ENCODE results near the gene ME1. TPM values are rescaled to one million over a fixed set of nuclear protein-coding genes. Genes with fewer than 3 reads are reported as not detected.
"Not testable (repeated sequence)": the region's sequence is repeated elsewhere in the genome, so short reads cannot be mapped to it uniquely, and the experiment has no call there.

The ME1 gene
- total and polyA plus RNA-seq, 7 experiments from 2014 or later: 0.19 to 0.49 (median 0.29) TPM; not detected in 3

DNA sequence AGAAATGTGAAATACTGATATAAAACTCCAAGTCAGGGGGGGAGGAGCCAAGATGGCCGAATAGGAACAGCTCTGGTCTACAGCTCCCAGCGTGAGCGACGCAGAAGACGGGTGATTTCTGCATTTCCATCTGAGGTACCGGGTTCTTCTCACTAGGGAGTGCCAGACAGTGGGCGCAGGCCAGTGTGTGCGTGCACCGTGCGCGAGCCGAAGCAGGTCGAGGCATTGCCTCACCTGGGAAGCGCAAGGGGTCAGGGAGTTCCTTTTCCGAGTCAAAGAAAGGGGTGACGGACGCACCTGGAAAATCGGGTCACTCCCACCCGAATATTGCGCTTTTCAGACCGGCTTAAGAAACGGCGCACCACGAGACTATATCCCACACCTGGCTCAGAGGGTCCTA lies 96.9 kb downstream of the ME1 start:
- POLR2A ChIA-PET; H3K4me1 Mint-ChIP-seq; H3K4me1 ChIP-seq (ENCODE audit: control insufficient read depth in 2 of 2, insufficient read depth in 2 of 2, low read length in 2 of 2); CTCF ChIA-PET; H3K27ac ChIP-seq (ENCODE audit: low read depth, low read length); ATAC-seq; H3K27me3 ChIP-seq (ENCODE audit: control insufficient read depth in 2 of 2, insufficient read depth in 2 of 2, low read length in 2 of 2); H3K27me3 Mint-ChIP-seq; H3K4me3 ChIP-seq (ENCODE audit: low read length); intact Hi-C loops (cut with micrococcal nuclease); H3K4me3 Mint-ChIP-seq; H3K36me3 ChIP-seq (ENCODE audit: control insufficient read depth in 2 of 3, insufficient read depth in 3 of 3, low read length in 3 of 3); H3K27ac Mint-ChIP-seq; H3K9me3 ChIP-seq (ENCODE audit: control insufficient read depth in 2 of 3, low read length in 3 of 3); DNase-seq; H3K36me3 Mint-ChIP-seq: not testable (repeated sequence)
- H3K9me3 Mint-ChIP-seq: peaks cover 0 to 11% (median 0%) of the 10 kb centered on the region in 11 donors

GRCh38 chr6:83333500-83333899 lies 97.4 kb downstream of the ME1 start:
- no peak for DNase-seq
- Mint-ChIP-seq H3K27me3 (no peaks in the 10 kb centered on the region), H3K36me3 (no peaks in the 10 kb centered on the region), H3K4me1 (no peaks in the 10 kb centered on the region), H3K27ac (no peak overlapping the region), H3K9me3 (peaks cover 0 to 11% (median 0%) of the 10 kb centered on the region in 11 donors), H3K4me3 (no peak overlapping the region)
- Histone ChIP-seq H3K4me1 (ENCODE audit: control insufficient read depth in 2 of 2, insufficient read depth in 2 of 2, low read length in 2 of 2) (no peaks in the 10 kb centered on the region), H3K27me3 (ENCODE audit: control insufficient read depth in 2 of 2, insufficient read depth in 2 of 2, low read length in 2 of 2) (no peaks in the 10 kb centered on the region), H3K4me3 (ENCODE audit: low read length) (no peak overlapping the region), H3K27ac (ENCODE audit: low read depth, low read length) (no peak overlapping the region), H3K36me3 (ENCODE audit: control insufficient read depth in 2 of 3, insufficient read depth in 3 of 3, low read length in 3 of 3) (no peaks in the 10 kb centered on the region), H3K9me3 (ENCODE audit: control insufficient read depth in 2 of 3, low read length in 3 of 3) (no peaks in the 10 kb centered on the region)
- intact Hi-C loops (cut with micrococcal nuclease): no loop called here
- ChIA-PET CTCF (no interaction called here), POLR2A (no interaction called here)
- ATAC-seq: no peak

- Mint-ChIP-seq H3K4me3 (no peak overlapping the region), H3K27ac (no peak overlapping the region)
- CTCF ChIA-PET: no interaction called here
These were observed 116.2 kb downstream of the ME1 start for GRCh38 chr6:83314693-83315092.

DNA sequence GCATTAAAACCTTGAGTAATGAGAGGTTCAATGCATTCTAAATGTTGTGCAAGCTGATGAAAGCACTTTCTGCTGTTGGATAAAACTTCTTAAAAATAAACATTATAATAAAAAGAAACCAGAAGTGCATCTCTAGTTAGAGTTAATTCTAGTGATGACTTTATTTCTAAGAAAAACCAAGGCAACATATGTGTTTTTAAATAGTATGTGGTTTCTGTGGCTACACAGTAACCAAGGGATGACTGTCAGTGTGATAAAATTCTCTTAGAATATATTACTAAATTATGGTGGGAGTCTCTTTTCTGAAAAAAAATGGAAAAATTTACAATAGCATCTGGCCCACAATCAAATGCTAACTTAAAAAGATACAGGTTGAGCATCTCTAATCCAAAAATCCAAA lies 117.0 kb downstream of the ME1 start:
- no peak for ATAC-seq
- Mint-ChIP-seq H3K27me3 (peaks cover 0 to 19% (median 4%) of the 10 kb centered on the region in 5 donors), H3K9me3 (peaks cover 0 to 7% (median 0%) of the 10 kb centered on the region in 11 donors), H3K27ac (no peak overlapping the region), H3K36me3 (no peaks in the 10 kb centered on the region), H3K4me1 (peaks cover 0 to 9% (median 0%) of the 10 kb centered on the region in 7 donors), H3K4me3 (no peak overlapping the region)
- ChIA-PET CTCF (no interaction called here), POLR2A (no interaction called here)
- no peak overlapping the region for H3K27ac ChIP-seq (ENCODE audit: low read depth, low read length)
- no peaks in the 10 kb centered on the region for H3K4me1 ChIP-seq (ENCODE audit: control insufficient read depth in 2 of 2, insufficient read depth in 2 of 2, low read length in 2 of 2)
- H3K4me3 ChIP-seq (ENCODE audit: low read length): no peak overlapping the region
- intact Hi-C loops (cut with micrococcal nuclease): no loop called here
- DNase-seq: no peak
- no peaks in the 10 kb centered on the region for H3K36me3 ChIP-seq (ENCODE audit: control insufficient read depth in 2 of 3, insufficient read depth in 3 of 3, low read length in 3 of 3)
- H3K9me3 ChIP-seq (ENCODE audit: control insufficient read depth in 2 of 3, low read length in 3 of 3): no peaks in the 10 kb centered on the region
- no peaks in the 10 kb centered on the region for H3K27me3 ChIP-seq (ENCODE audit: control insufficient read depth in 2 of 2, insufficient read depth in 2 of 2, low read length in 2 of 2)

More at GRCh38 chr6:83314693-83315092, 116.2 kb downstream of the ME1 start:
- H3K4me3 ChIP-seq (ENCODE audit: low read length): no peak overlapping the region
- DNase-seq (no peak), ATAC-seq (no peak)
- Mint-ChIP-seq H3K36me3 (no peaks in the 10 kb centered on the region), H3K9me3 (peaks cover 0 to 7% (median 0%) of the 10 kb centered on the region in 11 donors), H3K4me1 (peaks cover 0 to 3% (median 0%) of the 10 kb centered on the region in 7 donors), H3K27me3 (peaks cover 0 to 14% (median 4%) of the 10 kb centered on the region in 5 donors)
- no peaks in the 10 kb centered on the region for H3K4me1 ChIP-seq (ENCODE audit: control insufficient read depth in 2 of 2, insufficient read depth in 2 of 2, low read length in 2 of 2)
- no peaks in the 10 kb centered on the region for H3K27me3 ChIP-seq (ENCODE audit: control insufficient read depth in 2 of 2, insufficient read depth in 2 of 2, low read length in 2 of 2)
- no peak overlapping the region for H3K27ac ChIP-seq (ENCODE audit: low read depth, low read length)
- no peaks in the 10 kb centered on the region for H3K9me3 ChIP-seq (ENCODE audit: control insufficient read depth in 2 of 3, low read length in 3 of 3)
- H3K36me3 ChIP-seq (ENCODE audit: control insufficient read depth in 2 of 3, insufficient read depth in 3 of 3, low read length in 3 of 3): no peaks in the 10 kb centered on the region
- POLR2A ChIA-PET: no interaction called here
- intact Hi-C loops (cut with micrococcal nuclease): no loop called here

DNA sequence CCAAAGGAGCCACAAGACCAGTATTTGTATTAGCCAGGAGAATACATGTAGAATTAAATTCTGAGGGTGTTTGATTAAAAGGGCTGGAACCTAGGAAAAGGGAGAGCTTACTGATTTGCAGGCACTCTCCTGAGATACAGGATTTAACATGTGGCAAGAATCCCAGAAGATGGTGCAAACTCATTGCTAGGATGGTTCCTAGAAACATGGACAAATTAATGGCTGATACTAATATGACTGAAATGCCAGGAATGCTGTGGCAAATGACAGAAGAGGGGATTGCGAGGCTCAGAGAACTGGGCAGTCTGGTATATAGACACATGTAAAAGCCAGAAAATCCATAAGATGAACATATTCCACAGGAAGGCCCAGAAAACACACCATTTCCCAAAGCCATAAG lies 119.6 kb downstream of the ME1 start:
- H3K36me3 ChIP-seq (ENCODE audit: control insufficient read depth in 2 of 3, insufficient read depth in 3 of 3, low read length in 3 of 3): no peaks in the 10 kb centered on the region
- H3K36me3 Mint-ChIP-seq: no peaks in the 10 kb centered on the region
- H3K27me3 Mint-ChIP-seq: peaks cover 0 to 19% (median 4%) of the 10 kb centered on the region in 5 donors
- intact Hi-C loops (cut with micrococcal nuclease): no loop called here
- DNase-seq (no peak), ATAC-seq (no peak)
- H3K4me1 ChIP-seq (ENCODE audit: control insufficient read depth in 2 of 2, insufficient read depth in 2 of 2, low read length in 2 of 2): no peaks in the 10 kb centered on the region
- H3K27ac Mint-ChIP-seq: no peak overlapping the region
- no peak overlapping the region for H3K4me3 ChIP-seq (ENCODE audit: low read length)
- CTCF ChIA-PET: no interaction called here
- H3K9me3 ChIP-seq (ENCODE audit: control insufficient read depth in 2 of 3, low read length in 3 of 3): no peaks in the 10 kb centered on the region
- no peak overlapping the region for H3K27ac ChIP-seq (ENCODE audit: low read depth, low read length)
- H3K9me3 Mint-ChIP-seq: peaks cover 0 to 1% (median 0%) of the 10 kb centered on the region in 11 donors
- no peaks in the 10 kb centered on the region for H3K27me3 ChIP-seq (ENCODE audit: control insufficient read depth in 2 of 2, insufficient read depth in 2 of 2, low read length in 2 of 2)
- peaks cover 0 to 11% (median 0%) of the 10 kb centered on the region in 7 donors for H3K4me1 Mint-ChIP-seq
- POLR2A ChIA-PET: no interaction called here
- H3K4me3 Mint-ChIP-seq: no peak overlapping the region

- Mint-ChIP-seq H3K27ac (no peak overlapping the region), H3K36me3 (no peaks in the 10 kb centered on the region), H3K4me3 (no peak overlapping the region), H3K9me3 (peaks cover 0 to 1% (median 0%) of the 10 kb centered on the region in 11 donors), H3K4me1 (peaks cover 0 to 11% (median 0%) of the 10 kb centered on the region in 7 donors), H3K27me3 (peaks cover 0 to 19% (median 5%) of the 10 kb centered on the region in 5 donors)
- ChIA-PET CTCF (no interaction called here), POLR2A (no interaction called here)
- no peaks in the 10 kb centered on the region for H3K4me1 ChIP-seq (ENCODE audit: control insufficient read depth in 2 of 2, insufficient read depth in 2 of 2, low read length in 2 of 2)
- H3K4me3 ChIP-seq (ENCODE audit: low read length): no peak overlapping the region
- no peak overlapping the region for H3K27ac ChIP-seq (ENCODE audit: low read depth, low read length)
- ATAC-seq: no peak
- H3K36me3 ChIP-seq (ENCODE audit: control insufficient read depth in 2 of 3, insufficient read depth in 3 of 3, low read length in 3 of 3): no peaks in the 10 kb centered on the region
- no peaks in the 10 kb centered on the region for H3K9me3 ChIP-seq (ENCODE audit: control insufficient read depth in 2 of 3, low read length in 3 of 3)
- H3K27me3 ChIP-seq (ENCODE audit: control insufficient read depth in 2 of 2, insufficient read depth in 2 of 2, low read length in 2 of 2): no peaks in the 10 kb centered on the region
- no peak for DNase-seq
- intact Hi-C loops (cut with micrococcal nuclease): no loop called here
These were observed 120.8 kb downstream of the ME1 start for GRCh38 chr6:83310046-83310445.

DNA sequence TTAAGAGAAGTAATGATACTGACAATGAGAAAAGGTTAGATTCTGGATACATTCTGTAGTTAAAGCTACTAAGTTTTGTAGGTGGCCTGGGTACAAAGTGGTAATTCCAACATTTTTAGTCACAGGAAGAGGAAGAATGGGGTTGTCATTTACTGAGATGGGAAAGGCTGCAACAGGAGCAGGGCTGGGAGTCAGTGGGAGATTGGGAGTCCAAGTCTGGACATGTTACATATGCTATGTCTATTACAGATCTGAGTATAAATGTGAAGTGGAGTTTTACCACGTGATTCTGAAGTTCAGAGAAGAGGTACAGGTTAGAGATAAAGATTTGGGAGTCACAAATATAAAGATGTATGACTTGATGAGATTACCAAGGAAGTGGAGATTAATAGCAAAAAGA lies 121.5 kb downstream of the ME1 start:
- H3K27ac Mint-ChIP-seq: no peak overlapping the region
- Histone ChIP-seq H3K4me3 (ENCODE audit: low read length) (no peak overlapping the region), H3K27ac (ENCODE audit: low read depth, low read length) (no peak overlapping the region), H3K9me3 (ENCODE audit: control insufficient read depth in 2 of 3, low read length in 3 of 3) (no peaks in the 10 kb centered on the region), H3K27me3 (ENCODE audit: control insufficient read depth in 2 of 2, insufficient read depth in 2 of 2, low read length in 2 of 2) (no peaks in the 10 kb centered on the region), H3K4me1 (ENCODE audit: control insufficient read depth in 2 of 2, insufficient read depth in 2 of 2, low read length in 2 of 2) (no peaks in the 10 kb centered on the region), H3K36me3 (ENCODE audit: control insufficient read depth in 2 of 3, insufficient read depth in 3 of 3, low read length in 3 of 3) (no peaks in the 10 kb centered on the region)
- DNase-seq (no peak), ATAC-seq (no peak)
- intact Hi-C loops (cut with micrococcal nuclease): no loop called here
- H3K27me3 Mint-ChIP-seq: peaks cover 0 to 19% (median 5%) of the 10 kb centered on the region in 5 donors
- peaks cover 0 to 1% (median 0%) of the 10 kb centered on the region in 11 donors for H3K9me3 Mint-ChIP-seq
- H3K4me1 Mint-ChIP-seq: peaks cover 0 to 11% (median 0%) of the 10 kb centered on the region in 7 donors
- ChIA-PET POLR2A (no interaction called here), CTCF (no interaction called here)
- no peak overlapping the region for H3K4me3 Mint-ChIP-seq
- H3K36me3 Mint-ChIP-seq: no peaks in the 10 kb centered on the region

All from naive thymus-derived CD4-positive, alpha-beta T cell (primary cell).